HG03342 (cell line): ENCODE measurements around the gene DUSP7.
A peak's percentile ranks its signal among the peaks of the same experiment; 100 is the strongest.

Source experiments
- ATAC-seq: cut with Tn5 transposase; IDR thresholded peaks from one replicate; pipeline ENCODE4 v1.9.1; 2021; ENCODE audit warnings: mild to moderate bottlenecking, moderate library complexity; ENCODE audit not compliant: unreplicated experiment

DUSP7 gene

DNA sequence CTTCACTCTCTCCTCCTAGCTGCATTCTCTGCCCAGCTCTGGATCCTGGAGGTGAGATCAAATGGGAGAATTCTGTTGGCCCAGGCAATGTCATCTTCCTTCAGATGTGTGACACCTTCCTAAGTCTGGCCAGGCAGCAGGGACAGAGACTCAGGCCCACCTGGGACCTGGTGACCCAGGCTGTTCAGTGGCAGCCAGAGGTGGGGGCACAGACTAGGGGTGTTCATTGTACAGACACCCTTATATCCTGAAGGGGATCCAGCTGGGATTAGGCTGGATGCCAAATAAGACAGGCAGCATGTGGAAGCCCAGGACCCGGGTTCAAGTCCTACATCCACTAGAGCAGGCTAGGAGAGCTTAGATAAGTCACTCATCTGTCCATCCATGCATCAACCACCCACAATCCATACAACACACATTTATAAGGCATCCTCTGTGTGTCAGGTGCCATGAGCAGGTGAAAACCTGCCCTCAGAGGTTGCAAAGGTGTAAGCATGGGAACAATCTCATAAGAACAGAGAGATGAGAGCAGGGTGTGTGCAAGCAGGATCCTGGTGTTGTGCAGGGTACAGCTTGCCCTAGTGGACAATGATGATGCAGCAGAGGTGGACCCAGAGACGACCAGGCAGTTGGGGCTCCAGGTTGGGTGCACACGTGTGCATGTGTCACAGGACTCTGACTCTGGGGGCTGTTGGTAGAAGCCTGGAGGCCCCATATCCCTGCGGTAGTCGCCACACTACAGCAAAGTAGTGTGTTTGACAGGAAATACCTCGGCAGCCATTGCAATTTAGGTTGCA, 42.4 kb downstream of the DUSP7 start:
- no peak for ATAC-seq

GRCh38 chr3:52012699-52013098, 43.7 kb downstream of the DUSP7 start:
- ATAC-seq, result no peak

DNA sequence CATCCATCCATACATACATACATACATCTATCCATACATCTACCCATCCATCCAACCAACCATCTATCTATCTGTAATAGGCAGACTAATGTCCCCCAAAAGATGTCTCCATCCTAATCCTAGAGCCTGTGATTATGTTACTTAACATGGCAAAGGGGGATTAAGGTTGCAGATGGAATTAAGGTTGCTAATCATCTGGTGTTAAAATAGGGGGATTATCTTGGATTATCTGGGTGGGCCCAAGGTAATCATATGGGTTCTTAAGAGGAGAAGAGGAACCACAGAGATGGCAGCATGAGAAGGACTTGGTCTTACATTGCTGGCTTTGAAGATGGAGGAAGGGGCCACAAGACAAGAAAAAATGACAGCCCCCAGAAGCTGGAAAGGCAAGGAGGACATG, 45.9 kb downstream of the DUSP7 start:
- no peak for ATAC-seq

DNA sequence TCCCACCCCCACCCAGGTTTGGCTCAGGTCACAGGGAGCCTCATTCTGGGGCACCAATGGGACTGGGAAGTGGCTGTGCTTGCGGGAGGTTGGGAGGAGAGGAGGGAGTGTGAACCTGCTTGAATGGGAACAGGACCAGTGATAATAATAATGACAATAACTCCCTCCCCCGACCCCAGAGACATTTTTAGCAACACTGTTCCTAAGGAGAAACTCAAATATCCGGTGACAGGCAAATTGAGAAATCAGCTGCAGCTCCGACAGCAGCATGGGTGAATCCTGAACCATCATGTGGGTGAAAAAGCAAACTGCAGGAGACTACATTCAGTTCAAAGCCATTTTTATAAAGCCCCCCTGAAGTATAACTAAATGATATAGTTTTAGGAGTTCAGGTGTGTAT, 49.1 kb downstream of the DUSP7 start:
- ATAC-seq, result no peak

DNA sequence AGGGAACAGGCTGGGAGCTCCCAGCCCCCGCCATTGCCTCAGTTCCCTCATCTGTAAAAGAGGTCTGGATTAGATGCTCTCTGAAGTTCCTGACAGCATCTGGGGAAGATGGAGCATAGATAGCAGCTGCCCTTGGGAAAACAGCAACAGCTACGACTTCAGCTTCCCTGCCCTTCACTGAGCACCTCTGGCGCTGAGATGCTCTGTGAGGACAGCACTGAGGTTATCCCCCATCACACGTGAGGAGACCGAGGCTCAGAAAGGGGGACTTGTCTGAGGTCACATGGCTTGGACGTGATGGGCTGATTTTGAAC, 49.6 kb downstream of the DUSP7 start:
- no peak for ATAC-seq

GRCh38 chr3:52006017-52006819, 50.2 kb downstream of the DUSP7 start:
- ATAC-seq, result no peak

- no peak for ATAC-seq
Observed at GRCh38 chr3:52005571-52005986, 50.8 kb downstream of the DUSP7 start.

- ATAC-seq, result no peak
Observed at GRCh38 chr3:52004906-52005395, 51.4 kb downstream of the DUSP7 start.

DNA sequence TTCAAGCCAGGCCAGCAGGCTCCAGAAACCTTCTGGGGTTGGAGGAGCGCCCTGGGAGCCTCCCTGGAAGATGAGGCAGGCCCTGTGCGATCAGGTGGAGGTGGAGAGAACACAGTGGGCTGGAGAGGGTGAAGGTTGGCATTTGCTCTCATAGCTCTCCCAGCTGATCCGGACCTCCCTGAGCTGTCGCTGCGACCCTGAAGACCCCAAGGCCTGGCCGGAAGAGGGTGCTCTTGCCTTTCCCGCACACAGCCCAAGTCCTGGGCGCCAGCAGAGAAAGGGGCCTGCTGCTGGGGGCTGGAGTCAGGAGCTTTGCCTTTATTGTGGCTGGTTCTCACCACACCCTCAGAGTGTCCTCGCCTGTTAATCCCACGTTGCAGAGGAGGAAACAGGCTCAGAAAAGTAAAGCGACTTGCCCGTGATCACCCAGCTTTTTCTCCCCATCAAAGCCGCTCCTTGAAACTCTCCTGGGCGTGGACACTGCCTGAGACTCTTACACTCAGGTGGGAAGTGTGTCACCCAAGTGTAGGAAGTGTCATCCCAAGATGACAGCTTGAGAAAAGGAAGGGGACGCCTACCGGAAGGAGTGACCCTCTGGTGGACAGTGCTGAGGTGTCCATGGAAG, 52.1 kb downstream of the DUSP7 start:
- no peak for ATAC-seq

DNA sequence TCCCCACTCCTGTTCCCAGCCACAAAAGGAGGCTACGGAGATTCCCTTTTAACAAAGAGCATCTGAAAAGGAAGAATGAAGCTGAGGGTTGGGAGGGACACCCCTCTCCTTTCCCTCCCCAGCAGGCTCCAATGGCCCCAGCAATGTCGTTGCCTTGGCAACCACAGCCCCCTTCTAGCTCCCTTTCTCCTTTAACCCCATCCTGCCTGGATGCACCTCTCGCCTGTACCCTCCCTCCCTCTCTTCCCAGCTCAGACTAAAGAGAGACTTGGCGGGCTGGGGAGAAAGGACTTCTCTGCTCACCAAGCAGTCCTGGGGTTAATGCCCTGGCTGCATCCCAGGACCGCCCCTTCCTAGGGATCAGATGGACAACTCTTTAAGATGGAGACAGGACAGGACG, 53.6 kb downstream of the DUSP7 start:
- ATAC-seq, result no peak

- ATAC-seq, result peak; percentile 77
Observed at GRCh38 chr3:52001443-52001974, 54.9 kb downstream of the DUSP7 start.

DNA sequence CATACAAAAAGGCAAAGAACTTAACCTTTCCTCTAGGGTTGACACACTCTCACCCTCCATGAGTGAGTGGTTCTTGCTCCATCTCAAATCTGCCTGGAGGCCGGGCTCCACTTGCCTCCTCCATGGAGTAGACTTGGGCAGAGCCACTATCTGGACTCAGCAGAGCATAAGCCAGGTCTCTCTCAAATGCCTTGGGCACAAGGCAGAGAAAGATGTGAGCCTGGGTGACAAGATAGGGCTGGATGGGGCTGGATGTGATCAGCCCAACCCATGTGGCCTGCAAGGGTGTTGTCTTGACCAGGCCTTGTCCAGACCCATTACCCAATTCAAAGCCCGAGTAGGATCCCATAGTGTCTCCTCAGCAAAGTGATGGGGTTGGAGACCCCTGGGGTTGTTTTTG, 56.5 kb downstream of the DUSP7 start:
- ATAC-seq, result no peak
